Measurements from ENCODE around the gene UNC93B1. TPM values are rescaled to one million over a fixed set of nuclear protein-coding genes. Genes with fewer than 3 reads are reported as not detected.

Gene UNC93B1
- total RNA-seq, 1 donor from 2014 or later: 107 TPM

Other genes with a start within 250 kb of the UNC93B1 start
- gene ALDH3B1, start 6.2 kb upstream of the UNC93B1 start, total RNA-seq: 34.8 TPM
- 168 TPM for gene NDUFS8, start 26.6 kb upstream of the UNC93B1 start, total RNA-seq
- gene TCIRG1, start 34.9 kb upstream of the UNC93B1 start, total RNA-seq: 151 TPM
- gene CHKA, start 117.3 kb upstream of the UNC93B1 start, total RNA-seq: 61.4 TPM
- gene KMT5B, start 209.2 kb upstream of the UNC93B1 start, total RNA-seq: 52.2 TPM

Data from mucosa of gallbladder (tissue), 1 donor.